NT2/D1 (cell line): Measurements from ENCODE around the gene KAZN.

Experiments used
- DNase-seq: peaks from one replicate; pipeline ENCODE4 v3.0.0-alpha.2; 2011; ENCODE audit warnings: low read depth, low spot score
- H3K27me3 ChIP-seq: 2 replicates; pipeline ENCODE4 v1.6.0; 2011; ENCODE audit warnings: mild to moderate bottlenecking; ENCODE audit not compliant: insufficient read length, insufficient read depth
- H3K36me3 ChIP-seq: 2 replicates; pipeline ENCODE4 v1.6.1; 2011; ENCODE audit warnings: mild to moderate bottlenecking, low read length, mixed read lengths; ENCODE audit not compliant: insufficient read depth, insufficient read length
- H3K4me1 ChIP-seq: 2 replicates; pipeline ENCODE4 v1.5.1; 2011; ENCODE audit not compliant: insufficient read depth, insufficient read length
- H3K4me3 ChIP-seq: 2 replicates; pipeline ENCODE4 v1.5.1; 2011; ENCODE audit warnings: low read depth; ENCODE audit not compliant: insufficient read length
- H3K9ac ChIP-seq: 2 replicates; pipeline ENCODE4 v1.6.0; 2011; ENCODE audit warnings: low read depth; ENCODE audit not compliant: insufficient read length
- H3K9me3 ChIP-seq: 2 replicates; pipeline ENCODE4 v1.5.1; 2011; ENCODE audit warnings: mild to moderate bottlenecking, low read length; ENCODE audit not compliant: insufficient read depth
- SUZ12 ChIP-seq: IDR thresholded peaks from 2 replicates; pipeline ENCODE4 v1.6.1; 2011; ENCODE audit not compliant: insufficient read length, insufficient read depth; ENCODE audit errors: extremely low read depth
- YY1 ChIP-seq: IDR thresholded peaks from 2 replicates; pipeline ENCODE4 v1.6.1; 2011; ENCODE audit not compliant: insufficient read length, insufficient read depth
- ZNF274 ChIP-seq: IDR thresholded peaks from 2 replicates; pipeline ENCODE4 v1.6.1; 2011; ENCODE audit warnings: mild to moderate bottlenecking, low read depth, low read length

The KAZN gene

GRCh38 chr1:14827870-14828269, 229.4 kb downstream of the KAZN start:
- no peaks in the 10 kb centered on the region for H3K27me3 ChIP-seq
- H3K9ac ChIP-seq = no peak overlapping the region
- H3K36me3 ChIP-seq = no peaks in the 10 kb centered on the region
- peaks cover 1% of the 10 kb centered on the region for H3K4me1 ChIP-seq
- H3K9me3 ChIP-seq = no peaks in the 10 kb centered on the region
- DNase-seq = no peak
- no peak overlapping the region for H3K4me3 ChIP-seq
- TF ChIP-seq ZNF274 (no peak), SUZ12 (no peak), YY1 (no peak)

- DNase-seq = no peak
- Histone ChIP-seq H3K9ac (no peak overlapping the region), H3K4me1 (peaks cover 5% of the 10 kb centered on the region), H3K36me3 (no peaks in the 10 kb centered on the region), H3K4me3 (no peak overlapping the region), H3K27me3 (no peaks in the 10 kb centered on the region), H3K9me3 (no peaks in the 10 kb centered on the region)
- no peak for TF ChIP-seq ZNF274
- TF ChIP-seq SUZ12 = no peak
- TF ChIP-seq YY1 = no peak
Observed at GRCh38 chr1:14828665-14829064, 230.2 kb downstream of the KAZN start.

GRCh38 chr1:14835725-14836124, 237.2 kb downstream of the KAZN start:
- H3K4me1 ChIP-seq = peaks cover 7% of the 10 kb centered on the region
- TF ChIP-seq YY1 (no peak), ZNF274 (no peak)
- no peak overlapping the region for H3K4me3 ChIP-seq
- no peak overlapping the region for H3K9ac ChIP-seq
- no peaks in the 10 kb centered on the region for H3K27me3 ChIP-seq
- DNase-seq = no peak
- H3K9me3 ChIP-seq = no peaks in the 10 kb centered on the region
- no peaks in the 10 kb centered on the region for H3K36me3 ChIP-seq

GRCh38 chr1:14836426-14837140, 238.1 kb downstream of the KAZN start:
- no peak overlapping the region for H3K9ac ChIP-seq

GRCh38 chr1:14840374-14840773, 241.9 kb downstream of the KAZN start:
- no peaks in the 10 kb centered on the region for H3K27me3 ChIP-seq
- no peaks in the 10 kb centered on the region for H3K36me3 ChIP-seq
- peaks cover 3% of the 10 kb centered on the region for H3K4me1 ChIP-seq
- H3K4me3 ChIP-seq = no peak overlapping the region
- no peak for DNase-seq
- peaks cover 18% of the 10 kb centered on the region for H3K9me3 ChIP-seq
- TF ChIP-seq SUZ12 = no peak
- TF ChIP-seq YY1 = no peak
- TF ChIP-seq ZNF274 = no peak
- H3K9ac ChIP-seq = no peak overlapping the region

More at GRCh38 chr1:14836426-14837140, 238.1 kb downstream of the KAZN start:
- Histone ChIP-seq H3K9me3 (peaks cover 3% of the 10 kb centered on the region; the same call in 1 of the 2 replicates), H3K4me1 (peaks cover 7% of the 10 kb centered on the region), H3K27me3 (no peaks in the 10 kb centered on the region), H3K4me3 (no peak overlapping the region), H3K36me3 (no peaks in the 10 kb centered on the region)
- DNase-seq = no peak
- TF ChIP-seq ZNF274 = no peak
- no peak for TF ChIP-seq YY1
- no peak for TF ChIP-seq SUZ12

- TF ChIP-seq SUZ12 (no peak), ZNF274 (no peak), YY1 (no peak)
- DNase-seq = no peak
- no peak overlapping the region for H3K9ac ChIP-seq
- H3K4me3 ChIP-seq = no peak overlapping the region
- H3K9me3 ChIP-seq = peaks cover 18% of the 10 kb centered on the region
- H3K27me3 ChIP-seq = no peaks in the 10 kb centered on the region
- H3K36me3 ChIP-seq = no peaks in the 10 kb centered on the region
- H3K4me1 ChIP-seq = no peaks in the 10 kb centered on the region
Observed at GRCh38 chr1:14841456-14841855, 243.0 kb downstream of the KAZN start.

GRCh38 chr1:14841951-14842350, 243.5 kb downstream of the KAZN start:
- Histone ChIP-seq H3K9ac (no peak overlapping the region), H3K9me3 (peaks cover 18% of the 10 kb centered on the region), H3K4me3 (no peak overlapping the region), H3K4me1 (no peaks in the 10 kb centered on the region), H3K27me3 (no peaks in the 10 kb centered on the region), H3K36me3 (no peaks in the 10 kb centered on the region)
- no peak for TF ChIP-seq SUZ12
- TF ChIP-seq YY1 = no peak
- TF ChIP-seq ZNF274 = no peak
- DNase-seq = no peak

- no peaks in the 10 kb centered on the region for H3K27me3 ChIP-seq
- H3K36me3 ChIP-seq = no peaks in the 10 kb centered on the region
- no peak for DNase-seq
- no peaks in the 10 kb centered on the region for H3K4me1 ChIP-seq
- H3K9me3 ChIP-seq = peaks cover 18% of the 10 kb centered on the region
- no peak overlapping the region for H3K9ac ChIP-seq
- no peak for TF ChIP-seq ZNF274
- TF ChIP-seq SUZ12 = no peak
- TF ChIP-seq YY1 = no peak
- H3K4me3 ChIP-seq = no peak overlapping the region
Observed at GRCh38 chr1:14842361-14842760, 243.9 kb downstream of the KAZN start.
